ENCODE data around the gene TOMM6.

DNA sequence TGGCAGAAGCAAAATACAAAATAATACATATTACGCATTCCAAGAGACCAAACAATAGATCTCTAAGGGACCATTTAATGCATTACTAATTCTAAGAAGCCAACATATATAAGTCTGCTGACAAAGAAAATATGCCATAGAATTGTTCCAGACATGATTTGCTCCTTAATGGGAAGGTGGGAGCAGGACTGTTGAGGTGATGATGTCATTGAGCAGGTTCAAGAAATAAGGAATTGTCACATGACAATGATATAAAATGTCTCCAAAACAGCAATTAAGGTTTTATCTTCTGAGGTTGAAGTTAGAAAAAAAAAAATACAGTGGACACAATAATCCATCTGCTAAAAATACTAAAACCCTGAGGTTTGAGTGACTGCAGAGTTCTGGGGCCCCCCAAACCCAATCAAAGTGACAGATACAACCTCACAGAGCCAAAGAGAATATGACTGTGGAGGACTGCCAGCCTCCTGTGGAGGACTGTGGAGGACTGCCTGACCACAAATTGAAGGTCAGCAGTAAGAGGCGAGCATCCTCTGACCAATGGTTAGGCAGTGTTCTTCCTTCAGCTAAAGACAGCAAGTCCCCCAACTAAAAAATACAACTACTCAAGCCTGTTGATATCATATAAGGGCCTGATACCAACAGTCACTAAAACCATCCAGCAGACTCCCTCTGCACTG, 39.0 kb downstream of the TOMM6 start:
- TF ChIP-seq, protein P1, sequence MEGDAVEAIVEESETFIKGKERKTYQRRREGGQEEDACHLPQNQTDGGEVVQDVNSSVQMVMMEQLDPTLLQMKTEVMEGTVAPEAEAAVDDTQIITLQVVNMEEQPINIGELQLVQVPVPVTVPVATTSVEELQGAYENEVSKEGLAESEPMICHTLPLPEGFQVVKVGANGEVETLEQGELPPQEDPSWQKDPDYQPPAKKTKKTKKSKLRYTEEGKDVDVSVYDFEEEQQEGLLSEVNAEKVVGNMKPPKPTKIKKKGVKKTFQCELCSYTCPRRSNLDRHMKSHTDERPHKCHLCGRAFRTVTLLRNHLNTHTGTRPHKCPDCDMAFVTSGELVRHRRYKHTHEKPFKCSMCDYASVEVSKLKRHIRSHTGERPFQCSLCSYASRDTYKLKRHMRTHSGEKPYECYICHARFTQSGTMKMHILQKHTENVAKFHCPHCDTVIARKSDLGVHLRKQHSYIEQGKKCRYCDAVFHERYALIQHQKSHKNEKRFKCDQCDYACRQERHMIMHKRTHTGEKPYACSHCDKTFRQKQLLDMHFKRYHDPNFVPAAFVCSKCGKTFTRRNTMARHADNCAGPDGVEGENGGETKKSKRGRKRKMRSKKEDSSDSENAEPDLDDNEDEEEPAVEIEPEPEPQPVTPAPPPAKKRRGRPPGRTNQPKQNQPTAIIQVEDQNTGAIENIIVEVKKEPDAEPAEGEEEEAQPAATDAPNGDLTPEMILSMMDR (conservative IDR thresholded peaks at IDR 0.05; ENCODE audit: low read depth, low read length), result no peak
- no peak for TF ChIP-seq EZH2phosphoT487 (IDR thresholded peaks at IDR 0.05; ENCODE audit: borderline replicate concordance, low read length)
- TF ChIP-seq EZH2 (IDR thresholded peaks at IDR 0.05; ENCODE audit: low read length, unreplicated experiment), result no peak
